ENCODE data around the gene TMEM150A.

DNA sequence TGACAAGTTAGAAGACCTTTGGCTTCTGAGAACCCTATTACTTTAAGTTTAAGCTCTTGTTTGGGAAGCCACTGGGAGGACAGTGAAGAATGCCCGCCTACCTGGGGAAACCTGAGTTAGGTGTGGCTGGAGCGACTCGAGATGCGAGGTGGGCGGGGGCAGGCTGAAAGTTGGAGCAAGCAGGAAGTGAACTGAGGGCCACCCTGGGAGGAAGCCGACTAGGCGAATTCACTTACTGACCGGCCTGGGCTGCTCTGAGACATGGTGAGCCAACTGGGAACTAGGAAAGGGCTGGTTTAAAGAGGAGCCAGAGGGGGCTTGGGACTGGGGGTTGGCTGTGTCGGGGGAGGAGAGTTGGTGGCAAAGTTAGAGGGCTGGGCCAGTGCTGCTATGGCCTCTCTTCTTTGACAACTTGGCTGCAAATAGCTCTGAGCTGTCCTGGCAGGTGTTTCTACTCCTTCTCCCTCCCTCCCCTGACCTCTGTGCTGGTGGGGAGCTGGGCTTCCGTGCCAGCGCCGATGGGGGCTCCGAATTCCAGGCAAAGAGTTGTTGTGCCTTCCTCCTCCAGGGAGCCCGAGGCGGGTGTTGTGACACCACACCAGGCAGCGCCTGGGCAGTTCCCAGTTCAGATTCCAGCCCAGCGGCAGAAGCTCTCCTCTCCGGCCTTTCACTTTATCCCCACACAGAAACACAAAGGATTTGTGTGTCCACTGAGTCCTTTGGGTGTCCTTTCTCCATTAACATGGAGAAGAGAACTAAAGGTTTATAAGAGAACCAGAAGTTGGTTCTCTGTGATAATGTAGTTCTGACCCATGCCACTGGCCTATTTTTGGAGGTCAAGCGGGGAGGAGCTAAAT lies 24.9 kb downstream of the TMEM150A start, which contains the start of gene VAMP8:
- TF ChIP-seq CTCF (IDR thresholded peaks at IDR 0.05), result no peak
- TF ChIP-seq POLR2A (IDR thresholded peaks at IDR 0.05), result no peak

All from testis (tissue), 2 donors.